Measurements from ENCODE around the gene CELF2.

DNA sequence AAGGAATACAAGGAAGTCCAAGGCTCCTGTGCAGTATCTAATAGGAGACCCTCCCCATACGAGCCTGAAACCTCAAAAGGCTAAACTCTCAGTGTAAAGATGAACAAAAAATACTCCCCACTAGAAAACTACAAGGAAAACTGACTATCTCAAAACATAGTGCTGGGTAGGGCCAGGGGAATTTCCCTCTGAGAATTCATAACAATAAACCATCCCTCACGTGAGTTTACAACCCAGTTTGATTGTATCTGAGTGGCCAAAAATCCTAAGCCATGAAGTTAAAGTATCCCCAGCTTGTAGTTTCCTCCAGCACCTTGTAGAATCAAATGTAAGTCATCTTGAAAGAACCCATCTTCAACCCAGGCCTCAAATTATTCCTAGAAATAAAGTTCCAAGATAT lies 293.4 kb downstream of the CELF2 start:
- TF ChIP-seq EZH2phosphoT487 (IDR thresholded peaks at IDR 0.05; ENCODE audit: insufficient read depth, low read depth): no peak
- no peak for TF ChIP-seq EZH2 (IDR thresholded peaks at IDR 0.05; ENCODE audit: insufficient read depth, poor library complexity, severe bottlenecking)

All from GM23248 (cell line).